Measurements from ENCODE around the gene ELF4. TPM values are rescaled to one million over a fixed set of nuclear protein-coding genes. Genes with fewer than 3 reads are reported as not detected.

The ELF4 gene
- total RNA-seq, 6 experiments from 2014 or later = 21.9 to 35.9 (median 31.4) TPM

DNA sequence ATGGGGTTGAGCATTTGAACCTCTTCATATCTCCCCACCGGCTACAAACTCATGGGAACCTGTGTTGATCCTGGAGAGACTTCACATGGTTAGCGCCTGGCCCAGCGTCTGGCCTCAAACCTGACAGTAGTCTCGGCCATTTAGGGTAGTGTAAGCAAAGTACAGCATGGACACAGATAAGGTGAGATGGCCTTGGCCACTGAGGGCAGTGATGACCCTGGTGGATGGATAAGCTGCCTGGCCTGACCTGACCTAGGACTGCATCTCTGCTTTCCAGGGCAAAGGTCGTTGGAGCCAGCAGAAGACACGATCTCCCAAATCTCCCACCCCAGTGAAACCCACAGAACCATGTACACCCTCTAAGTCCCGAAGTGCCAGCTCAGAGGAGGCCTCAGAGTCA, 76.1 kb downstream of the ELF4 start:
- Mint-ChIP-seq H3K27me3 (ENCODE audit: insufficient read depth) (no peaks in the 10 kb centered on the region), H3K36me3 (ENCODE audit: low read depth) (no peaks in the 10 kb centered on the region; the same call in 1 of the 2 replicates), H3K27ac (no peak overlapping the region), H3K9me3 (no peaks in the 10 kb centered on the region), H3K4me1 (ENCODE audit: low read depth) (no peaks in the 10 kb centered on the region), H3K4me3 (no peak overlapping the region)
- DNase-seq = no peak
- TF ChIP-seq, protein P1, sequence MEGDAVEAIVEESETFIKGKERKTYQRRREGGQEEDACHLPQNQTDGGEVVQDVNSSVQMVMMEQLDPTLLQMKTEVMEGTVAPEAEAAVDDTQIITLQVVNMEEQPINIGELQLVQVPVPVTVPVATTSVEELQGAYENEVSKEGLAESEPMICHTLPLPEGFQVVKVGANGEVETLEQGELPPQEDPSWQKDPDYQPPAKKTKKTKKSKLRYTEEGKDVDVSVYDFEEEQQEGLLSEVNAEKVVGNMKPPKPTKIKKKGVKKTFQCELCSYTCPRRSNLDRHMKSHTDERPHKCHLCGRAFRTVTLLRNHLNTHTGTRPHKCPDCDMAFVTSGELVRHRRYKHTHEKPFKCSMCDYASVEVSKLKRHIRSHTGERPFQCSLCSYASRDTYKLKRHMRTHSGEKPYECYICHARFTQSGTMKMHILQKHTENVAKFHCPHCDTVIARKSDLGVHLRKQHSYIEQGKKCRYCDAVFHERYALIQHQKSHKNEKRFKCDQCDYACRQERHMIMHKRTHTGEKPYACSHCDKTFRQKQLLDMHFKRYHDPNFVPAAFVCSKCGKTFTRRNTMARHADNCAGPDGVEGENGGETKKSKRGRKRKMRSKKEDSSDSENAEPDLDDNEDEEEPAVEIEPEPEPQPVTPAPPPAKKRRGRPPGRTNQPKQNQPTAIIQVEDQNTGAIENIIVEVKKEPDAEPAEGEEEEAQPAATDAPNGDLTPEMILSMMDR (IDR thresholded peaks at IDR 0.05) = no peak

DNA sequence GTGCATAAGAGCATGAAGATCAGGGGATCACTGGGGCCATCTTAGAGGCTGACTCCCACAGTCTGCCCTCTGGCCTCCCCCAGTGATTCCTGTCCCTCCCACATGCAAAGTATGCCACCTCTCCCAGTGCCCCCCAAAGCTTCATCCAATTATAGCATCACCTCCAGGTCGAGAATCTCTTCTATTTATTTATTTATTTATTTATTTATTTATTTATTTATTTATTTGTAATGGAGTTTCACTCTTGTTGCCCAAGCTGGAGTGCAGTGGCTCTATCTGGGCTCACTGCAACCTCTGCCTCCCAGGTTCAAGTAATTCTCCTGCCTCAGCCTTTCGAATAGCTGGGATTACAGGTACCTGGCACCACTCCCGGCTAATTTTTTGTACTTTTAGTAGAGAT, 77.7 kb downstream of the ELF4 start:
- Mint-ChIP-seq H3K27me3 (ENCODE audit: insufficient read depth) (no peaks in the 10 kb centered on the region), H3K4me3 (no peak overlapping the region), H3K4me1 (ENCODE audit: low read depth) (peaks cover 6% of the 10 kb centered on the region), H3K36me3 (ENCODE audit: low read depth) (no peaks in the 10 kb centered on the region; the same call in 1 of the 2 replicates), H3K27ac (no peak overlapping the region), H3K9me3 (no peaks in the 10 kb centered on the region)
- DNase-seq = no peak
- TF ChIP-seq, protein P1 (IDR thresholded peaks at IDR 0.05) = no peak

DNA sequence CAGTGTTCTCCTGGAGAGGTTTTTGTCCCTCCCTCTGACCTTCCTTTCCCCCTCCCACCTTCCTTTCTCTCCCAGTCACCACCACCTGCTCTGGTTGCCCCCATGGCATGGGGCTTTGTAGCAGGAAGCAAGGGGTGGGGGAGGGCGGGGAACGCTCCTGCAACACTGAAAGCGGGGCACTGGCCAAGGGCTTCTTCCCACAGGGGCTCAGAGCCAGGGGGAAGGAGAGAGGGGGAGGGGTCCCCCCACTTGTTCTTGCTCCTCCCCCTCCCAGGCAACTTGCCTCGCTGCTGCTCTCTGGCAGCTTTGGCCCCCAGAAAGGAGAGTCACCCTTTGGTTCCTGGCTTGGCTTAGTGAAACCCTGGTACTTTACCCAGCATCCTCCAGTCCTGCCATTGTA, 79.5 kb downstream of the ELF4 start:
- Mint-ChIP-seq H3K27ac (no peak overlapping the region), H3K36me3 (ENCODE audit: low read depth) (peaks cover 4% of the 10 kb centered on the region; the same call in 1 of the 2 replicates), H3K27me3 (ENCODE audit: insufficient read depth) (no peaks in the 10 kb centered on the region), H3K9me3 (no peaks in the 10 kb centered on the region), H3K4me3 (no peak overlapping the region), H3K4me1 (ENCODE audit: low read depth) (peaks cover 6% of the 10 kb centered on the region)
- no peak for DNase-seq
- TF ChIP-seq, protein P1 (IDR thresholded peaks at IDR 0.05) = no peak

DNA sequence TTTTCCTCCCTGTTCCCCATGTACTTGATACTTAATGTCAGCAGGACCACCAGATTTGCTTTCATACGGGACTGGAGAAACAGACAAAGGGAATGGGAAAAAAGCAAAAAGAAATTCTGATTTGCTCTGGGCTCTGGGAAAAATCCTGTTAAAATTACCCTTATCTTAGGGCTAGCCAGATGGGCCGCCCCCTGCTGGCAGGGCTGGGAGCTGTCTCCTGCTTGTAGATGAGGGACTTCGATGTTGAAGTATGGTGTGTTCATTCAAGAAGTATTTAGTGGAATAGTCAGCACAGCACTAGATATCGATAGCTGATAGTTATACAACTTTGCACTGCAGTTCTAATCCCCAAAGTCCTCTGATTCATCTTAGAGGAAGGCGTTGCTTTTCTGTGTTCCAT, 82.1 kb downstream of the ELF4 start:
- Mint-ChIP-seq H3K9me3 (no peaks in the 10 kb centered on the region), H3K36me3 (ENCODE audit: low read depth) (peaks cover 8% of the 10 kb centered on the region; the same call in 1 of the 2 replicates), H3K27ac (peak overlapping the region; percentile 31; the same call in 1 of the 2 replicates), H3K27me3 (ENCODE audit: insufficient read depth) (no peaks in the 10 kb centered on the region), H3K4me3 (peak overlapping the region; percentile 36; the same call in 1 of the 2 replicates), H3K4me1 (ENCODE audit: low read depth) (peaks cover 6% of the 10 kb centered on the region)
- TF ChIP-seq, protein P1 (IDR thresholded peaks at IDR 0.05) = peak; percentile 84
- peak; percentile 33 for DNase-seq

DNA sequence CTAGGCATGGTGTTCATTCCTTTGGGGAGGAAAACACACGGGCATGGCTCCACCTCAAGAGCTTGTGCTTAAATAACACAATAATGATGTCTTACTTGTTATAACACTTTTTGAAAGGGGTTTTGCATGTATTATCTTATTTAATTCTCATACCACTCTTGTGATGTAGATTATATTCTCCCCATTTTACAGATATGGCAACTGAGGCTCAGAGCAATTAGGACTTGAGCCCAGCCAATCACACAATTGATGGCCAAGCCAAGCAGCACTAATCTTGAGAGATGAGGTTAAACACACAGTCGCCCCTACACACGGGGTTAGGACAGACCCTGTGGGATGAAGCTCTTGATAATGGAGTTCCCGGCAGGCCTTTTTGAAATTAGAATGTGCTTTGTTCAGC, 82.7 kb downstream of the ELF4 start:
- Mint-ChIP-seq H3K9me3 (no peaks in the 10 kb centered on the region), H3K27me3 (ENCODE audit: insufficient read depth) (no peaks in the 10 kb centered on the region), H3K4me3 (no peak overlapping the region), H3K4me1 (ENCODE audit: low read depth) (peaks cover 6% of the 10 kb centered on the region), H3K27ac (no peak overlapping the region; the same call in 1 of the 2 replicates), H3K36me3 (ENCODE audit: low read depth) (peaks cover 8% of the 10 kb centered on the region; the same call in 1 of the 2 replicates)
- no peak for DNase-seq
- TF ChIP-seq, protein P1 (IDR thresholded peaks at IDR 0.05) = no peak

DNA sequence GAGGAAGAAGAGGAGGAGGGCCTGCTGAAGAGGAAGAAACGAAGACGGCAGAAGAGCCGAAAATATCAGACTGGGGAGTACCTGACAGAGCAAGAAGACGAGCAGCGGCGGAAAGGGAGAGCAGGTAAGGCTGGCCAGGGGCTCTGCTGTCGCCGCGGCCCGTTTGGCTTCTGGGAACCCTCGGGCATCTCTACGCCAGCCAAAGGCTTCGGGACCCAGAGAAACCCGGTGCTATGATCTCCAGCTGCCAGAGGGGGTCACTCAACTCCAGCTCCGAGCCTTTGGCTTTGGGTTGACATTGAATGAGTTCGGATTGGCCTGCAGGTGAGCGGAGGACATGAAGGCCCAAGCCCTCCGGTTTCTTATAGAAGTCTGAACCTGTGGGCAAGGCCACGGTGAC, 85.0 kb downstream of the ELF4 start:
- Mint-ChIP-seq H3K36me3 (ENCODE audit: low read depth) (peaks cover 8% of the 10 kb centered on the region; the same call in 1 of the 2 replicates), H3K4me1 (ENCODE audit: low read depth) (peaks cover 6% of the 10 kb centered on the region), H3K27me3 (ENCODE audit: insufficient read depth) (no peaks in the 10 kb centered on the region), H3K27ac (no peak overlapping the region), H3K4me3 (no peak overlapping the region), H3K9me3 (no peaks in the 10 kb centered on the region)
- TF ChIP-seq, protein P1 (IDR thresholded peaks at IDR 0.05) = no peak
- DNase-seq = no peak

Measured in HFFc6 (cell line).